HEK293 (cell line): Measurements from ENCODE around the gene OR8B8.

ENCODE experiments used
- CTCF ChIA-PET: fragments of 350-600 bp; formaldehyde crosslinking; extraction: SDS; loops from one replicate; lab custom pipeline; 2021; ENCODE audit warnings: antibody characterized with exemption; lab: Yijun Ruan, JAX
- POLR2A ChIA-PET: fragments of 300-600 bp; formaldehyde crosslinking; extraction: SDS; loops from one replicate; lab custom pipeline; 2020; ENCODE audit warnings: antibody characterized with exemption, inconsistent platforms; lab: Yijun Ruan, JAX
- H3K27ac ChIP-seq: fragments of 200-500 bp; sonication (Bioruptor generic); 2 replicates; pipeline ENCODE4 v1.5.1; 2014; ENCODE audit warnings: low read depth, low read length, control low read depth, inconsistent platforms; ENCODE audit errors: extremely low read depth
- H3K36me3 ChIP-seq, 2 experiments: fragments of 200-500 bp in 1 of 2; sonication (Bioruptor generic) in 1 of 2; 1 replicate in 1 of 2; 2 replicates in 1 of 2; pipeline ENCODE4 v1.5.1; 2014 to 2017; ENCODE audit warnings: inconsistent platforms in 2 of 2, low read length in 2 of 2; ENCODE audit not compliant: control insufficient read depth in 2 of 2, insufficient read depth in 1 of 2
- H3K4me1 ChIP-seq: fragments of 200-500 bp; sonication (Bioruptor generic); 2 replicates; pipeline ENCODE4 v1.5.1; 2014; ENCODE audit warnings: mild to moderate bottlenecking, low read length, inconsistent platforms; ENCODE audit not compliant: control insufficient read depth, insufficient read depth
- H3K4me3 ChIP-seq: 2 replicates; pipeline ENCODE4 v1.5.1; 2011; ENCODE audit warnings: low read depth, mild to moderate bottlenecking, control low read depth, low read length, moderate library complexity
- H3K9me3 ChIP-seq: fragments of 200-500 bp; sonication (Bioruptor generic); 2 replicates; pipeline ENCODE4 v1.5.1; 2014; ENCODE audit warnings: low read depth, low read length, inconsistent platforms; ENCODE audit not compliant: control insufficient read depth, insufficient read depth
- BCL11A ChIP-seq: fragments of 450-650 bp; formaldehyde crosslinking; IDR thresholded peaks from 2 replicates; pipeline ENCODE4 v1.5.1; 2016; ENCODE audit warnings: low read depth, missing biosample characterization, missing genetic modification characterization
- BCL11B ChIP-seq: fragments of 450-650 bp; formaldehyde crosslinking; IDR thresholded peaks from 2 replicates; pipeline ENCODE4 v1.5.1; 2016; ENCODE audit warnings: low read depth, missing biosample characterization, missing genetic modification characterization
- FEZF1 ChIP-seq: fragments of 450-650 bp; formaldehyde crosslinking; IDR thresholded peaks from 2 replicates; pipeline ENCODE4 v1.5.1; 2016; ENCODE audit warnings: missing biosample characterization, missing genetic modification characterization
- PBX3 ChIP-seq: sonication (generic); formaldehyde crosslinking; IDR thresholded peaks from 2 replicates; pipeline ENCODE4 v1.8.1; 2022; ENCODE audit warnings: mild to moderate bottlenecking, moderate library complexity, missing genetic modification reagents
- SP3 ChIP-seq: fragments of 450-650 bp; formaldehyde crosslinking; IDR thresholded peaks from 2 replicates; pipeline ENCODE4 v1.5.1; 2016; ENCODE audit warnings: missing biosample characterization, missing genetic modification characterization
- TRIM28 ChIP-seq: IDR thresholded peaks from 2 replicates; pipeline ENCODE4 v1.6.1; 2011; ENCODE audit warnings: low read length, control low read depth, borderline replicate concordance
- ZBTB49 ChIP-seq: fragments of 450-650 bp; formaldehyde crosslinking; IDR thresholded peaks from 2 replicates; pipeline ENCODE4 v1.5.1; 2016; ENCODE audit warnings: missing biosample characterization, missing genetic modification characterization, low read depth
- ZFP3 ChIP-seq: fragments of 450-650 bp; formaldehyde crosslinking; IDR thresholded peaks from 2 replicates; pipeline ENCODE4 v1.5.1; 2016; ENCODE audit warnings: low read depth, missing biosample characterization, missing genetic modification characterization
- ZFP41 ChIP-seq: fragments of 450-650 bp; formaldehyde crosslinking; IDR thresholded peaks from 2 replicates; pipeline ENCODE4 v1.5.1; 2016; ENCODE audit warnings: missing biosample characterization, missing genetic modification characterization, borderline replicate concordance
- ZNF112 ChIP-seq: fragments of 450-650 bp; formaldehyde crosslinking; IDR thresholded peaks from 2 replicates; pipeline ENCODE4 v1.5.0; 2017; ENCODE audit warnings: missing biosample characterization, missing genetic modification characterization
- ZNF157 ChIP-seq: fragments of 450-650 bp; formaldehyde crosslinking; IDR thresholded peaks from 2 replicates; pipeline ENCODE4 v1.5.1; 2016; ENCODE audit warnings: missing biosample characterization, missing genetic modification characterization
- ZNF175 ChIP-seq: fragments of 450-650 bp; formaldehyde crosslinking; IDR thresholded peaks from 2 replicates; pipeline ENCODE4 v1.5.1; 2016; ENCODE audit warnings: missing biosample characterization, missing genetic modification characterization
- ZNF221 ChIP-seq: fragments of 450-650 bp; formaldehyde crosslinking; IDR thresholded peaks from 2 replicates; pipeline ENCODE4 v1.5.1; 2017; ENCODE audit warnings: missing biosample characterization, missing genetic modification characterization, borderline replicate concordance
- ZNF248 ChIP-seq: fragments of 450-650 bp; formaldehyde crosslinking; IDR thresholded peaks from 2 replicates; pipeline ENCODE4 v1.5.1; 2017; ENCODE audit warnings: missing biosample characterization, missing genetic modification characterization
- ZNF394 ChIP-seq: fragments of 450-650 bp; formaldehyde crosslinking; IDR thresholded peaks from 2 replicates; pipeline ENCODE4 v1.5.1; 2016; ENCODE audit warnings: missing biosample characterization, missing genetic modification characterization, mild to moderate bottlenecking, moderate library complexity, borderline replicate concordance
- ZNF501 ChIP-seq: fragments of 450-650 bp; formaldehyde crosslinking; IDR thresholded peaks from 2 replicates; pipeline ENCODE4 v1.5.1; 2016; ENCODE audit warnings: missing biosample characterization, missing genetic modification characterization
- ZNF510 ChIP-seq: fragments of 450-650 bp; formaldehyde crosslinking; IDR thresholded peaks from 2 replicates; pipeline ENCODE4 v1.5.1; 2018; ENCODE audit warnings: mild to moderate bottlenecking, missing genetic modification characterization, missing biosample characterization; ENCODE audit not compliant: insufficient replicate concordance
- ZNF548 ChIP-seq: fragments of 450-650 bp; formaldehyde crosslinking; IDR thresholded peaks from 2 replicates; pipeline ENCODE4 v1.5.1; 2016; ENCODE audit warnings: missing biosample characterization, missing genetic modification characterization
- ZNF600 ChIP-seq: fragments of 450-650 bp; formaldehyde crosslinking; IDR thresholded peaks from 2 replicates; pipeline ENCODE4 v1.5.1; 2016; ENCODE audit warnings: missing biosample characterization, missing genetic modification characterization
- ZNF623 ChIP-seq: fragments of 450-650 bp; formaldehyde crosslinking; IDR thresholded peaks from 2 replicates; pipeline ENCODE4 v1.5.1; 2016; ENCODE audit warnings: missing biosample characterization, missing genetic modification characterization
- ZNF792 ChIP-seq: fragments of 450-650 bp; formaldehyde crosslinking; IDR thresholded peaks from 2 replicates; pipeline ENCODE4 v1.5.1; 2016; ENCODE audit warnings: missing biosample characterization, missing genetic modification characterization
- ZSCAN16 ChIP-seq: fragments of 450-650 bp; formaldehyde crosslinking; IDR thresholded peaks from 2 replicates; pipeline ENCODE4 v1.5.1; 2016; ENCODE audit warnings: missing biosample characterization, missing genetic modification characterization
- ZSCAN18 ChIP-seq: fragments of 450-650 bp; formaldehyde crosslinking; IDR thresholded peaks from 2 replicates; pipeline ENCODE4 v1.5.1; 2016; ENCODE audit warnings: missing biosample characterization, missing genetic modification characterization

Gene OR8B8

GRCh38 chr11:124442847-124443246 lies 2.6 kb downstream of the OR8B8 start:
- no peaks in the 10 kb centered on the region for H3K4me1 ChIP-seq
- ChIA-PET POLR2A (no interaction called here), CTCF (no interaction called here)
- H3K4me3 ChIP-seq, result no peak overlapping the region
- TF ChIP-seq TRIM28, result no peak
- no peak for TF ChIP-seq ZFP3 (tag by site-specific recombination)
- TF ChIP-seq ZNF221 (tag by site-specific recombination), result no peak
- TF ChIP-seq SP3 (tag by site-specific recombination), result no peak
- TF ChIP-seq BCL11B (tag by site-specific recombination), result no peak
- no peak for TF ChIP-seq ZSCAN18 (tag by site-specific recombination)
- TF ChIP-seq ZNF623, result no peak
- no peak for TF ChIP-seq ZFP41
- TF ChIP-seq FEZF1, result no peak
- H3K9me3 ChIP-seq, result no peaks in the 10 kb centered on the region
- H3K27ac ChIP-seq, result no peak overlapping the region
- no peaks in the 10 kb centered on the region for H3K36me3 ChIP-seq

- Histone ChIP-seq H3K4me3 (no peak overlapping the region), H3K27ac (no peak overlapping the region), H3K9me3 (no peaks in the 10 kb centered on the region), H3K4me1 (no peaks in the 10 kb centered on the region), H3K36me3 (no peaks in the 10 kb centered on the region)
- ChIA-PET POLR2A (no interaction called here), CTCF (no interaction called here)
- TF ChIP-seq ZNF157, result no peak
- no peak for TF ChIP-seq ZNF548 (tag by site-specific recombination)
- TF ChIP-seq ZNF175 (tag by site-specific recombination), result no peak
- no peak for TF ChIP-seq PBX3 (CRISPR knock-in tag)
Observed at GRCh38 chr11:124442442-124442841, 3.1 kb downstream of the OR8B8 start.

GRCh38 chr11:124441519-124441918 lies 4.0 kb downstream of the OR8B8 start:
- H3K36me3 ChIP-seq, result no peaks in the 10 kb centered on the region
- no peaks in the 10 kb centered on the region for H3K4me1 ChIP-seq
- TF ChIP-seq ZBTB49 (tag by site-specific recombination), result no peak
- TF ChIP-seq ZSCAN16 (tag by site-specific recombination), result no peak
- TF ChIP-seq ZNF501, result no peak
- no peak for TF ChIP-seq ZNF600 (tag by site-specific recombination)
- no peak for TF ChIP-seq ZNF792
- no peak for TF ChIP-seq ZNF394 (tag by site-specific recombination)
- TF ChIP-seq ZNF112 (tag by site-specific recombination), result no peak
- TF ChIP-seq ZNF510, result no peak
- no peak for TF ChIP-seq BCL11A (tag by site-specific recombination)
- no peak for TF ChIP-seq ZNF248 (tag by site-specific recombination)
- TF ChIP-seq, all 188 proteins: peak for 0
- H3K27ac ChIP-seq, result no peak overlapping the region
- H3K9me3 ChIP-seq, result no peaks in the 10 kb centered on the region
- H3K4me3 ChIP-seq, result no peak overlapping the region
- ChIA-PET CTCF (interaction anchor here (1.4 kb wide), 1 partner anchor 144 kb away, joined by 5 read pairs; no protein-coding TSS in a partner anchor), POLR2A (no interaction called here)
